GM12878 (cell line): ENCODE measurements around the gene SORBS1. TPM values are rescaled to one million over a fixed set of nuclear protein-coding genes. Genes with fewer than 3 reads are reported as not detected.

Source experiments
- ATAC-seq: fragments of 200-7000 bp; cut with Tn5 transposase; 3 replicates; pipeline ENCODE4 v1.9.1; 2020; ENCODE audit warnings: mild to moderate bottlenecking, moderate library complexity
- BruUV-seq: library from RNA; stranded (reverse); fragments of 400-500 nt; replicated peaks from 2 replicates; lab custom pipeline; 2021; lab: Mats Ljungman, UMichigan
- CTCF ChIA-PET: fragments of 300-600 bp; sonication (Branson Sonifier 250); formaldehyde crosslinking; extraction: SDS; loops from one replicate; lab custom pipeline; 2021; ENCODE audit warnings: inconsistent platforms; lab: Yijun Ruan, JAX
- POLR2A ChIA-PET: fragments of 350-600 bp; formaldehyde crosslinking; extraction: SDS; loops from one replicate; lab custom pipeline; 2021; ENCODE audit warnings: inconsistent platforms; lab: Charles Lee
- RAD21 ChIA-PET: fragments of 300-600 bp; sonication (Branson Sonifier 250); formaldehyde crosslinking; loops from one replicate; lab custom pipeline; 2023; ENCODE audit warnings: antibody characterized with exemption; ENCODE audit not compliant: unreplicated experiment; lab: Charles Lee
- SMC1A ChIA-PET: fragments of 300-600 bp; sonication (Branson Sonifier 250); formaldehyde crosslinking; loops from one replicate; lab custom pipeline; 2023; ENCODE audit not compliant: unreplicated experiment, uncharacterized antibody; lab: Charles Lee
- DNase-seq: peaks from one replicate; pipeline ENCODE4 v3.0.0-alpha.2; 2011; ENCODE audit warnings: low read depth, low spot score
- FAIRE-seq: peaks from 3 replicates; lab custom pipeline; 2011; peaks lifted over from hg19 to GRCh38; lab: Jason Lieb, UNC
- H2AFZ ChIP-seq: 2 replicates; pipeline ENCODE4 v1.6.0; 2011; ENCODE audit warnings: low read depth, low read length, control low read depth; ENCODE audit not compliant: control insufficient read depth
- H3K27ac ChIP-seq: 2 replicates; pipeline ENCODE4 v1.5.1; 2011; ENCODE audit warnings: control low read depth; ENCODE audit not compliant: control insufficient read depth, insufficient read depth
- H3K27me3 ChIP-seq, 2 experiments: replicated peaks in 1 of 2; 2 replicates each; pipeline versions ENCODE4 v1.6.0 to v1.6.1; 2011; ENCODE audit warnings: low read length in 1 of 2; ENCODE audit not compliant: control insufficient read depth in 2 of 2, insufficient read depth in 2 of 2
- H3K36me3 ChIP-seq, 2 experiments: 2 replicates each; pipeline ENCODE4 v1.5.1; 2011; ENCODE audit warnings: low read length in 1 of 2; ENCODE audit not compliant: control insufficient read depth in 2 of 2, insufficient read depth in 2 of 2
- H3K4me1 ChIP-seq: 2 replicates; pipeline ENCODE4 v1.6.1; 2011; ENCODE audit warnings: mild to moderate bottlenecking, low read length, moderate library complexity, mixed read lengths; ENCODE audit not compliant: control insufficient read depth, insufficient read depth
- H3K4me2 ChIP-seq: 2 replicates; pipeline ENCODE4 v1.6.0; 2011; ENCODE audit warnings: control low read depth; ENCODE audit not compliant: control insufficient read depth, insufficient read depth
- H3K4me3 ChIP-seq: fragments of 200-600 bp; sonication (generic); 2 replicates; pipeline ENCODE4 v1.5.1; 2016
- H3K79me2 ChIP-seq: 2 replicates; pipeline ENCODE4 v1.6.0; 2011; ENCODE audit warnings: low read length; ENCODE audit not compliant: control insufficient read depth, insufficient read depth
- H3K9ac ChIP-seq: 2 replicates; pipeline ENCODE4 v1.8.0; 2011; ENCODE audit warnings: low read length, control low read depth, mixed read lengths; ENCODE audit not compliant: control insufficient read depth, insufficient read depth
- H3K9me3 ChIP-seq: replicated peaks from 3 replicates; pipeline ENCODE4 v1.5.1; 2011; ENCODE audit warnings: mild to moderate bottlenecking, low read length; ENCODE audit not compliant: control insufficient read depth, insufficient read depth
- H4K20me1 ChIP-seq: 2 replicates; pipeline ENCODE4 v1.6.0; 2011; ENCODE audit not compliant: control insufficient read depth, insufficient read depth
- CTCF ChIP-seq, 3 experiments: IDR thresholded peaks in 2 of 3; conservative IDR thresholded peaks in 1 of 3; 2 replicates each; pipeline ENCODE4 v1.5.1; 2011; ENCODE audit warnings: low read depth in 3 of 3, low read length in 3 of 3, mild to moderate bottlenecking in 3 of 3, control low read depth in 2 of 3, moderate library complexity in 2 of 3, inconsistent platforms in 1 of 3, mixed read lengths in 1 of 3; ENCODE audit not compliant: control insufficient read depth in 2 of 3, insufficient read depth in 1 of 3; ENCODE audit errors: extremely low read depth in 1 of 3
- GABPA ChIP-seq: IDR thresholded peaks from 2 replicates; pipeline ENCODE4 v1.6.1; 2014; ENCODE audit warnings: antibody characterized with exemption, low read depth, mild to moderate bottlenecking, inconsistent platforms
- HDAC6 ChIP-seq: fragments of 200-600 bp; sonication (generic); IDR thresholded peaks from one replicate; pipeline ENCODE4 v1.8.0; 2017; ENCODE audit warnings: antibody characterized with exemption; ENCODE audit not compliant: unreplicated experiment
- IKZF1 ChIP-seq: fragments of 450-650 bp; conservative IDR thresholded peaks from 2 replicates; pipeline ENCODE4 v1.6.1; 2017; ENCODE audit warnings: antibody characterized with exemption, mild to moderate bottlenecking
- IKZF2 ChIP-seq, 2 experiments: fragments of 450-650 bp; IDR thresholded peaks; 2 replicates each; pipeline ENCODE4 v1.6.1; 2017; ENCODE audit warnings: mild to moderate bottlenecking in 2 of 2, moderate library complexity in 2 of 2
- JUNB ChIP-seq: IDR thresholded peaks from 2 replicates; pipeline ENCODE4 v1.6.1; 2016; ENCODE audit warnings: antibody characterized with exemption, mild to moderate bottlenecking
- RAD21 ChIP-seq: IDR thresholded peaks from 2 replicates; pipeline ENCODE4 v1.6.1; 2011; ENCODE audit warnings: mild to moderate bottlenecking, low read depth, low read length, moderate library complexity; ENCODE audit not compliant: insufficient read depth
- SMC3 ChIP-seq: IDR thresholded peaks from 2 replicates; pipeline ENCODE4 v1.6.1; 2011; ENCODE audit warnings: low read length, improper control_type of control experiment, borderline replicate concordance
- SUPT20H ChIP-seq: IDR thresholded peaks from 2 replicates; pipeline ENCODE4 v1.6.1; 2011; ENCODE audit warnings: low read depth, mild to moderate bottlenecking, low read length, moderate library complexity, borderline replicate concordance; ENCODE audit not compliant: control insufficient read depth
- USF1 ChIP-seq: IDR thresholded peaks from 2 replicates; pipeline ENCODE4 v1.6.1; 2011; ENCODE audit warnings: borderline replicate concordance, low read depth, mild to moderate bottlenecking, moderate library complexity, mixed read lengths, low read length; ENCODE audit not compliant: insufficient read depth; ENCODE audit errors: extremely low read length
- WGBS: methylation state at CpG from one replicate; pipeline ENCODE4 v1.1.6; 2016; ENCODE audit warnings: low lambda C conversion rate; ENCODE audit not compliant: insufficient replicate concordance, insufficient coverage; ENCODE audit errors: missing lambda C conversion rate; 5-methylcytosine and 5-hydroxymethylcytosine counted together
- in situ Hi-C: fragments of 300-500 bp; cut with MboI; formaldehyde crosslinking; loops from 9 replicates; pipeline ENCODE4 v1.14.3; 2018; ENCODE audit warnings: mixed read lengths
- intact Hi-C: fragments of 100-400 bp; cut with micrococcal nuclease; formaldehyde crosslinking; loops from one replicate; pipeline ENCODE4 v1.14.2; 2022; ENCODE audit not compliant: unreplicated experiment
- polyA plus RNA-seq, 11 experiments: library from polyadenylated mRNA; depleted of rRNA in 4 of 11; unstranded in 6 of 11; stranded (reverse) in 5 of 11; fragments of >200 nt; fragmentation: Nextera tagmentation in 4 of 11; fragmentation: Illumina TruSeq in 1 of 11; extraction: Ambion mirVana in 4 of 11; extraction: Trizol in 1 of 11; gene quantifications; 1 replicate in 1 of 11; 2 replicates in 10 of 11; pipeline versions ENCODE4 v1.2.1 to v1.2.3, GENCODE V29; 2011 to 2016; ENCODE audit warnings: inconsistent platforms in 2 of 11, missing spikeins in 2 of 11, low read depth in 1 of 11
- total RNA-seq, 4 experiments: library from RNA; depleted of rRNA in 3 of 4; stranded (reverse); fragments of >200 nt in 3 of 4; fragmentation: Illumina TruSeq in 1 of 4; extraction: Trizol in 1 of 4; gene quantifications; 2 replicates each; pipeline versions ENCODE4 v1.2.1 to v1.2.3, GENCODE V29; 2013 to 2021
- TF ChIP-seq, protein P1 (sequence below): fragments of 450-650 bp; IDR thresholded peaks from 2 replicates; pipeline ENCODE4 v1.6.1; 2017; ENCODE audit warnings: mild to moderate bottlenecking, moderate library complexity

The SORBS1 gene
- total and polyA plus RNA-seq, 10 of the 15 experiments (the other 5 are each of a cell fraction or from before 2014, with no cell fraction given), result 0.13 to 0.75 (median 0.39) TPM

DNA sequence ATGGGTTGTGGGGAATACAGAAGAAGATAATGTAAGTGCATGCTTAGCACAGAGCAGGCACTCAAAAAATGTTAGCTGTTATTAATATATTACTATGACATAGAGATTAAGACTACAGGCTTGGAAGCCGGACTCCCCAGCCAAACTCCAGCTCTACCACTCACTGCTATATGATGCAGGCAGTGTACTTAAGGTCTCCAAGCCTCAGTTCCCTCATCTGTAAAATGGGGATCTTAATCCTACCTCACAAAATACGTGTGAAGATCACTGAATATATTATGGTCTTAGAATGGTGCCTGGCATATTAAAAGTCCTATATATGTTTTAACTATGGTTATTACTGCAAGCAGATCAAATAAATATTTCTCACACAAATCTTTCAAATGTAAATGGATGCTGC lies 275.6 kb downstream of the SORBS1 start (continued):
- TF ChIP-seq USF1 (no peak), GABPA (no peak)

GRCh38 chr10:95284807-95285206 lies 276.4 kb downstream of the SORBS1 start:
- ChIA-PET POLR2A (interaction anchor here (1.1 to 1.6 kb wide), 2 partner anchors 9 to 12 kb away, joined by 5 to 7 read pairs; no protein-coding TSS in a partner anchor), SMC1A (interaction anchor here (0.6 to 14.9 kb wide), 12 partner anchors 6 to 89 kb away, joined by 3 to 313 read pairs (median 6); no protein-coding TSS in a partner anchor)
- no TSS peak for BruUV-seq
- peak; percentile 64 for FAIRE-seq
- Histone ChIP-seq H4K20me1 (peaks cover 23% of the 10 kb centered on the region), H3K9ac (peak overlapping the region; percentile 49; the same call in 1 of the 2 replicates), H3K4me2 (peak overlapping the region; percentile 96), H3K27ac (peak overlapping the region; percentile 50), H3K4me3 (peak overlapping the region; percentile 59)
- ATAC-seq, result peak; percentile 53
- no peak for DNase-seq
- TF ChIP-seq HDAC6 (no peak), CTCF (IDR thresholded peaks at IDR 0.05 in 2 of 3, conservative IDR thresholded peaks at IDR 0.05 in 1 of 3; ENCODE audit: control insufficient read depth in 2 of 3, extremely low read depth in 1 of 3, insufficient read depth in 1 of 3, low read depth in 3 of 3, low read length in 3 of 3) (peak; percentile 24 to 56 (median 55); a peak in 5 of 6 replicates), JUNB (no peak), IKZF2 (IDR thresholded peaks at IDR 0.05) (0 out of 4 replicates have a peak, but pooled peaks have one; percentile 13 to 18), RAD21 (peak; percentile 36; the same call in 1 of the 2 replicates), SUPT20H (no peak), SMC3 (peak; percentile 36; the same call in 1 of the 2 replicates), IKZF1 (peak; percentile 26; the same call in 1 of the 2 replicates)
- TF ChIP-seq, protein P1, sequence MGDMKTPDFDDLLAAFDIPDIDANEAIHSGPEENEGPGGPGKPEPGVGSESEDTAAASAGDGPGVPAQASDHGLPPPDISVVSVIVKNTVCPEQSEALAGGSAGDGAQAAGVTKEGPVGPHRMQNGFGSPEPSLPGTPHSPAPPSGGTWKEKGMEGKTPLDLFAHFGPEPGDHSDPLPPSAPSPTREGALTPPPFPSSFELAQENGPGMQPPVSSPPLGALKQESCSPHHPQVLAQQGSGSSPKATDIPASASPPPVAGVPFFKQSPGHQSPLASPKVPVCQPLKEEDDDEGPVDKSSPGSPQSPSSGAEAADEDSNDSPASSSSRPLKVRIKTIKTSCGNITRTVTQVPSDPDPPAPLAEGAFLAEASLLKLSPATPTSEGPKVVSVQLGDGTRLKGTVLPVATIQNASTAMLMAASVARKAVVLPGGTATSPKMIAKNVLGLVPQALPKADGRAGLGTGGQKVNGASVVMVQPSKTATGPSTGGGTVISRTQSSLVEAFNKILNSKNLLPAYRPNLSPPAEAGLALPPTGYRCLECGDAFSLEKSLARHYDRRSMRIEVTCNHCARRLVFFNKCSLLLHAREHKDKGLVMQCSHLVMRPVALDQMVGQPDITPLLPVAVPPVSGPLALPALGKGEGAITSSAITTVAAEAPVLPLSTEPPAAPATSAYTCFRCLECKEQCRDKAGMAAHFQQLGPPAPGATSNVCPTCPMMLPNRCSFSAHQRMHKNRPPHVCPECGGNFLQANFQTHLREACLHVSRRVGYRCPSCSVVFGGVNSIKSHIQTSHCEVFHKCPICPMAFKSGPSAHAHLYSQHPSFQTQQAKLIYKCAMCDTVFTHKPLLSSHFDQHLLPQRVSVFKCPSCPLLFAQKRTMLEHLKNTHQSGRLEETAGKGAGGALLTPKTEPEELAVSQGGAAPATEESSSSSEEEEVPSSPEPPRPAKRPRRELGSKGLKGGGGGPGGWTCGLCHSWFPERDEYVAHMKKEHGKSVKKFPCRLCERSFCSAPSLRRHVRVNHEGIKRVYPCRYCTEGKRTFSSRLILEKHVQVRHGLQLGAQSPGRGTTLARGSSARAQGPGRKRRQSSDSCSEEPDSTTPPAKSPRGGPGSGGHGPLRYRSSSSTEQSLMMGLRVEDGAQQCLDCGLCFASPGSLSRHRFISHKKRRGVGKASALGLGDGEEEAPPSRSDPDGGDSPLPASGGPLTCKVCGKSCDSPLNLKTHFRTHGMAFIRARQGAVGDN, result no peak
- TF ChIP-seq, all 136 proteins: peak for 5
- H3K36me3 ChIP-seq, result peaks cover 0 to 11% of the 10 kb centered on the region in 2 experiments; a peak in 1 of 4 replicates
- peaks cover 22% of the 10 kb centered on the region for H3K4me1 ChIP-seq
- in situ Hi-C loops, result loop anchor here (10.0 kb wide), 1 partner anchor 990 kb away; the partner anchor contains the start of gene BLNK
- WGBS, result 37% methylated on average over 3 of the region's 3 CpGs
- H3K79me2 ChIP-seq, result peaks cover 99% of the 10 kb centered on the region
- no peaks in the 10 kb centered on the region for H3K9me3 ChIP-seq
- no peaks in the 10 kb centered on the region for H3K27me3 ChIP-seq
- RAD21 ChIA-PET, result interaction anchor here (0.6 to 6.2 kb wide), 9 partner anchors 7 to 351 kb away, joined by 3 to 139 read pairs (median 5); no protein-coding TSS in a partner anchor
- CTCF ChIA-PET, result interaction anchor here (0.7 to 16.6 kb wide), 20 partner anchors 9 to 151 kb away, joined by 3 to 348 read pairs (median 4); no protein-coding TSS in a partner anchor
- H2AFZ ChIP-seq, result no peak overlapping the region
- intact Hi-C loops, result loop anchor here (1.0 to 5.0 kb wide), 2 partner anchors 78 to 103 kb away; no protein-coding TSS in a partner anchor
